ENCODE measurements around the gene CGRRF1. TPM values are rescaled to one million over a fixed set of nuclear protein-coding genes. Genes with fewer than 3 reads are reported as not detected.
A peak's percentile ranks its signal among the peaks of the same experiment; 100 is the strongest.

Gene CGRRF1
- total RNA-seq, 1 experiment from 2014 or later, result 24.5 TPM

- no peak for DNase-seq (ENCODE audit: extremely low read depth, low read depth)
These were observed 61.1 kb downstream of the CGRRF1 start for GRCh38 chr14:54570631-54571415.

- no peak for DNase-seq (ENCODE audit: extremely low read depth, low read depth)
These were observed 62.6 kb downstream of the CGRRF1 start for GRCh38 chr14:54572316-54572715.

GRCh38 chr14:54574528-54574927 is 64.8 kb downstream of the CGRRF1 start:
- no peak for DNase-seq (ENCODE audit: extremely low read depth, low read depth)

GRCh38 chr14:54577494-54577893 is 67.8 kb downstream of the CGRRF1 start:
- no peak for DNase-seq (ENCODE audit: extremely low read depth, low read depth)

- no peak for DNase-seq (ENCODE audit: extremely low read depth, low read depth)
These were observed 68.3 kb downstream of the CGRRF1 start for GRCh38 chr14:54577977-54578376.

GRCh38 chr14:54579621-54580020 is 69.9 kb downstream of the CGRRF1 start:
- DNase-seq (ENCODE audit: extremely low read depth, low read depth), result peak; percentile 53

GRCh38 chr14:54580933-54581332 is 71.2 kb downstream of the CGRRF1 start:
- no peak for DNase-seq (ENCODE audit: extremely low read depth, low read depth)

GRCh38 chr14:54582334-54582733 is 72.6 kb downstream of the CGRRF1 start:
- no peak for DNase-seq (ENCODE audit: extremely low read depth, low read depth)

- no peak for DNase-seq (ENCODE audit: extremely low read depth, low read depth)
These were observed 74.4 kb downstream of the CGRRF1 start for GRCh38 chr14:54584097-54584496.

GRCh38 chr14:54585214-54585613 is 75.5 kb downstream of the CGRRF1 start:
- no peak for DNase-seq (ENCODE audit: extremely low read depth, low read depth)

Other genes with a start within 250 kb of the CGRRF1 start
- 147 and 177 TPM in 2 replicates for gene CDKN3, start 112.9 kb upstream of the CGRRF1 start, total RNA-seq (2014; rRNA removed; shearing (Covaris generic))
- gene CNIH1, start 68.5 kb upstream of the CGRRF1 start, total RNA-seq (2014; rRNA removed; shearing (Covaris generic)), result 284 and 351 TPM in 2 replicates
- gene GMFB, start 20.9 kb upstream of the CGRRF1 start, total RNA-seq (2014; rRNA removed; shearing (Covaris generic)), result 106 and 110 TPM in 2 replicates
- gene SAMD4A, start 57.2 kb downstream of the CGRRF1 start, total RNA-seq (2014; rRNA removed; shearing (Covaris generic)), result 21.4 and 23.4 TPM in 2 replicates